ENCODE data around the gene ZMYND8. TPM values are rescaled to one million over a fixed set of nuclear protein-coding genes. Genes with fewer than 3 reads are reported as not detected.

The ZMYND8 gene
- total and polyA plus RNA-seq, 2 of the 4 experiments (the other 2 are of a cell fraction): 24.0 to 28.2 TPM

- Histone ChIP-seq H3K27ac (ENCODE audit: insufficient read depth, low read length) (peak overlapping the region; percentile 90), H3K4me3 (ENCODE audit: insufficient read depth, low read depth, low read length) (no peak overlapping the region), H2AK5ac (ENCODE audit: low read depth, low read length) (peak overlapping the region; percentile 72), H2AK9ac (replicated peaks; ENCODE audit: low read depth, low read length, poor library complexity) (no peak overlapping the region), H3K14ac (replicated peaks; ENCODE audit: low read depth, low read length) (peak overlapping the region; percentile 77; the same call in 1 of the 2 replicates), H4K91ac (ENCODE audit: insufficient read depth, low read depth, low read length) (peak overlapping the region; percentile 71), H4K5ac (ENCODE audit: low read depth, low read length) (peak overlapping the region; percentile 85; the same call in 1 of the 2 replicates), H3K36me3 (ENCODE audit: control insufficient read depth, insufficient read depth, low read length) (peaks cover 17% of the 10 kb centered on the region), H2AFZ (replicated peaks; ENCODE audit: low read length, poor library complexity) (no peak overlapping the region), H3K27me3 (ENCODE audit: control insufficient read depth, insufficient read depth, low read length) (no peaks in the 10 kb centered on the region), H3K4me1 (ENCODE audit: control insufficient read depth, insufficient read depth, low read length) (peaks cover 26% of the 10 kb centered on the region), H2BK15ac (ENCODE audit: low read depth, low read length) (peak overlapping the region; percentile 84; the same call in 1 of the 3 replicates), H3K79me1 (ENCODE audit: low read depth in 1 of 2, low read length in 2 of 2) (peaks cover 20 to 59% of the 10 kb centered on the region in 2 experiments; a peak in 3 of 4 replicates), H3K56ac (ENCODE audit: extremely low read depth, insufficient read depth, low read length) (0 out of 2 replicates have a peak overlapping the region, but pooled peaks have one; percentile 90), H3K9me1 (ENCODE audit: insufficient read depth, low read length) (peaks cover 20% of the 10 kb centered on the region), H2BK5ac (ENCODE audit: low read depth, low read length, poor library complexity, severe bottlenecking) (peak overlapping the region; percentile 98), H3K23ac (ENCODE audit: low read depth, low read length) (peak overlapping the region; percentile 76), H3K9ac (ENCODE audit: low read depth, low read length) (no peak overlapping the region; the same call in 1 of the 2 replicates), H2BK120ac (ENCODE audit: low read depth, low read length) (peak overlapping the region; percentile 81), H3K4ac (ENCODE audit: low read depth, low read length) (peak overlapping the region; percentile 80), H3K4me2 (ENCODE audit: low read depth, low read length) (no peak overlapping the region), H2BK20ac (ENCODE audit: low read depth, low read length) (peak overlapping the region; percentile 81; the same call in 1 of the 2 replicates), H3K18ac (ENCODE audit: low read depth, low read length) (peak overlapping the region; percentile 80; the same call in 1 of the 2 replicates), H3K9me3 (ENCODE audit: control insufficient read depth, insufficient read depth, low read length) (no peaks in the 10 kb centered on the region), H4K20me1 (ENCODE audit: insufficient read depth, low read length) (peaks cover 4% of the 10 kb centered on the region; the same call in 1 of the 2 replicates), H4K8ac (ENCODE audit: low read depth in 2 of 2, low read length in 2 of 2) (peak overlapping the region; percentile 6 to 73; a peak in 3 of 4 replicates)
- no peak for ATAC-seq (ENCODE audit: low read depth)
- in situ Hi-C loops (cut with MboI; ENCODE audit: low sequenced_read_pairs) (loop anchor here (5.0 kb wide), 2 partner anchors 107 to 347 kb away; no protein-coding TSS in a partner anchor), dilution Hi-C loops (cut with HindIII; ENCODE audit: low sequenced_read_pairs, unreplicated experiment) (no loop called here), intact Hi-C loops (cut with micrococcal nuclease) (loop anchor here (2.0 kb wide), 1 partner anchor 85 kb away; no protein-coding TSS in a partner anchor)
- CTCF ChIA-PET: interaction anchor here (1.4 to 6.6 kb wide), 2 partner anchors 19 to 107 kb away, joined by 3 to 101 read pairs; no protein-coding TSS in a partner anchor
- WGBS, 2 experiments (ENCODE audit: extremely low coverage in 2 of 2, insufficient read length in 1 of 2): no CpG with 5 or more reads among the region's 6 CpGs
- POLR2A ChIA-PET (ENCODE audit: unreplicated experiment): no interaction called here
- no TSS peak for BruUV-seq (replicated peaks)
- TF ChIP-seq SMC3 (IDR thresholded peaks at IDR 0.05; ENCODE audit: low read depth, low read length) (no peak), MAFK (IDR thresholded peaks at IDR 0.05; ENCODE audit: low read depth, low read length) (no peak), CHD1 (IDR thresholded peaks at IDR 0.05; ENCODE audit: low read depth, low read length) (no peak), RFX5 (IDR thresholded peaks at IDR 0.05; ENCODE audit: low read depth, low read length) (no peak), FOS (IDR thresholded peaks at IDR 0.05; ENCODE audit: low read depth, low read length) (no peak), CTCF (conservative IDR thresholded peaks at IDR 0.05; ENCODE audit: low read depth, low read length) (no peak), MAZ (IDR thresholded peaks at IDR 0.05; ENCODE audit: borderline replicate concordance, low read depth, low read length) (no peak), POLR2A (IDR thresholded peaks at IDR 0.05; ENCODE audit: low read depth, low read length) (no peak), BHLHE40 (IDR thresholded peaks at IDR 0.05; ENCODE audit: low read depth, low read length) (no peak), NFE2L2 (IDR thresholded peaks at IDR 0.05; ENCODE audit: low read depth, low read length) (no peak), MXI1 (IDR thresholded peaks at IDR 0.05; ENCODE audit: borderline replicate concordance, low read depth, low read length) (no peak), CEBPB (IDR thresholded peaks at IDR 0.05; ENCODE audit: low read depth, low read length) (no peak), RCOR1 (IDR thresholded peaks at IDR 0.05; ENCODE audit: insufficient replicate concordance, low read length) (no peak), USF2 (IDR thresholded peaks at IDR 0.05; ENCODE audit: low read depth, low read length) (no peak), RAD21 (IDR thresholded peaks at IDR 0.05; ENCODE audit: low read length) (no peak), ELK1 (IDR thresholded peaks at IDR 0.05; ENCODE audit: borderline replicate concordance, low read depth, low read length) (no peak)
- no peak for DNase-seq
These were observed 81.0 kb downstream of the ZMYND8 start for GRCh38 chr20:47275548-47275947.

Measured in IMR-90 (cell line).